K562 (cell line): ENCODE data around the gene CDHR2. TPM values are rescaled to one million over a fixed set of nuclear protein-coding genes. Genes with fewer than 3 reads are reported as not detected.

Experiments
- ATAC-seq: fragments of 200-7000 bp; cut with Tn5 transposase; 3 replicates; pipeline ENCODE4 v1.9.1; 2020; ENCODE audit warnings: moderate library complexity
- BruUV-seq: library from RNA; stranded (reverse); fragments of 400-500 nt; replicated peaks from 2 replicates; lab custom pipeline; 2021; lab: Mats Ljungman, UMichigan
- CTCF ChIA-PET: fragments of 300-600 bp; formaldehyde crosslinking; extraction: SDS; loops from one replicate; lab custom pipeline; 2021; ENCODE audit warnings: low intra/inter-chr PET ratio; lab: Yijun Ruan, JAX
- POLR2A ChIA-PET: fragments of 300-600, 350-650 bp; sonication (Branson Sonifier 250); formaldehyde crosslinking; extraction: SDS; loops from one replicate; lab custom pipeline; 2021; ENCODE audit warnings: antibody characterized with exemption, inconsistent platforms; lab: Yijun Ruan, JAX
- DNase-seq, 4 experiments: peaks; one replicate each; pipeline versions ENCODE4 v3.0.0 to v3.0.0-alpha.2; 2011 to 2018; ENCODE audit warnings: low spot score in 3 of 4, mixed read lengths in 3 of 4; ENCODE audit errors: extremely low read depth in 1 of 4
- FAIRE-seq: peaks from 2 replicates; lab custom pipeline; 2011; peaks lifted over from hg19 to GRCh38; lab: Jason Lieb, UNC
- H2AFZ ChIP-seq: 2 replicates; pipeline ENCODE4 v1.6.0; 2011; ENCODE audit warnings: low read depth, low read length, control low read depth, inconsistent platforms
- H3K27ac ChIP-seq: fragments of 200-600 bp; 3 replicates; pipeline ENCODE4 v1.8.0; 2011; ENCODE audit warnings: low read depth, mild to moderate bottlenecking, control low read depth, inconsistent platforms, low read length, moderate library complexity, mixed read lengths; ENCODE audit errors: extremely low read depth
- H3K27me3 ChIP-seq, 2 experiments: fragments of 300-600 bp in 1 of 2; 2 replicates in 1 of 2; 3 replicates in 1 of 2; pipeline versions ENCODE4 v1.6.0 to v1.8.0; 2011; ENCODE audit warnings: inconsistent platforms in 2 of 2, low read length in 2 of 2, mild to moderate bottlenecking in 1 of 2, mixed read lengths in 1 of 2, moderate library complexity in 1 of 2; ENCODE audit not compliant: control insufficient read depth in 2 of 2, insufficient read depth in 2 of 2
- H3K36me3 ChIP-seq: fragments of 300-600 bp; 3 replicates; pipeline ENCODE4 v1.8.0; 2011; ENCODE audit warnings: mild to moderate bottlenecking, low read length, inconsistent platforms; ENCODE audit not compliant: control insufficient read depth, insufficient read depth
- H3K4me1 ChIP-seq, 2 experiments: fragments of 200-600 bp in 1 of 2; replicated peaks in 1 of 2; 2 replicates in 1 of 2; 3 replicates in 1 of 2; pipeline versions ENCODE4 v1.5.1 to v1.8.0; 2011; ENCODE audit warnings: inconsistent platforms in 2 of 2, low read length in 2 of 2, mild to moderate bottlenecking in 1 of 2, mixed read lengths in 1 of 2, moderate library complexity in 1 of 2; ENCODE audit not compliant: control insufficient read depth in 2 of 2, insufficient read depth in 2 of 2
- H3K4me2 ChIP-seq: 2 replicates; pipeline ENCODE4 v1.6.1; 2011; ENCODE audit warnings: low read length, control low read depth, inconsistent platforms, mixed read lengths; ENCODE audit not compliant: insufficient read depth
- H3K4me3 ChIP-seq: fragments of 200-600 bp; sonication (generic), shearing (Covaris generic); 2 replicates; pipeline ENCODE4 v1.5.1; 2016; ENCODE audit warnings: control low read depth, inconsistent platforms
- H3K79me2 ChIP-seq: fragments of 200-600 bp; 3 replicates; pipeline ENCODE4 v1.8.0; 2011; ENCODE audit warnings: low read length, inconsistent platforms; ENCODE audit not compliant: control insufficient read depth, insufficient read depth
- H3K9ac ChIP-seq, 2 experiments: 2 replicates each; pipeline versions ENCODE4 v1.6.0 to v1.6.1; 2011; ENCODE audit warnings: low read depth in 2 of 2, low read length in 2 of 2, control low read depth in 1 of 2, inconsistent platforms in 1 of 2, mild to moderate bottlenecking in 1 of 2, mixed read lengths in 1 of 2; ENCODE audit not compliant: insufficient read depth in 1 of 2
- H3K9me1 ChIP-seq: one replicate; pipeline ENCODE4 v1.6.0; 2011; ENCODE audit warnings: inconsistent platforms, mild to moderate bottlenecking, low read length, moderate library complexity; ENCODE audit not compliant: control insufficient read depth, insufficient read depth
- H3K9me3 ChIP-seq: replicated peaks from 2 replicates; pipeline ENCODE4 v1.5.1; 2011; ENCODE audit warnings: low read depth, low read length, inconsistent platforms; ENCODE audit not compliant: control insufficient read depth, insufficient read depth
- H4K20me1 ChIP-seq: replicated peaks from 2 replicates; pipeline ENCODE4 v1.6.1; 2011; ENCODE audit warnings: low read length, inconsistent platforms, mixed read lengths; ENCODE audit not compliant: control insufficient read depth, insufficient read depth
- BCOR ChIP-seq: fragments of 450-650 bp; IDR thresholded peaks from 2 replicates; pipeline ENCODE4 v1.6.1; 2016
- CBX3 ChIP-seq, 2 experiments: IDR thresholded peaks; 1 replicate in 1 of 2; 2 replicates in 1 of 2; pipeline ENCODE4 v1.6.1; 2012; ENCODE audit warnings: inconsistent platforms in 2 of 2, low read length in 2 of 2, borderline replicate concordance in 1 of 2, control low read depth in 1 of 2
- CHD4 ChIP-seq: fragments of 200-600 bp; sonication (generic); IDR thresholded peaks from 3 replicates; pipeline ENCODE4 v1.6.1; 2012; ENCODE audit warnings: low read depth, mild to moderate bottlenecking, mixed read lengths, low read length, inconsistent platforms; ENCODE audit not compliant: insufficient read depth, insufficient replicate concordance, poor library complexity, severe bottlenecking
- GABPB1 ChIP-seq: sonication (generic); formaldehyde crosslinking; IDR thresholded peaks from 2 replicates; pipeline ENCODE4 v1.8.0; 2022; ENCODE audit warnings: mild to moderate bottlenecking, missing genetic modification reagents
- HES1 ChIP-seq: fragments of 450-650 bp; IDR thresholded peaks from 2 replicates; pipeline ENCODE4 v1.6.1; 2016; ENCODE audit warnings: low read depth, mild to moderate bottlenecking, moderate library complexity
- KDM1A ChIP-seq, 2 experiments: fragments of 450-650 bp; IDR thresholded peaks; 2 replicates each; pipeline ENCODE4 v1.6.1; 2016; ENCODE audit warnings: mild to moderate bottlenecking in 2 of 2
- PTBP1 ChIP-seq: fragments of 200-400 bp; formaldehyde crosslinking; IDR thresholded peaks from 2 replicates; pipeline ENCODE4 v1.6.1; 2017; ENCODE audit warnings: low read depth, low read length
- RBM25 ChIP-seq: fragments of 200-400 bp; formaldehyde crosslinking; IDR thresholded peaks from 2 replicates; pipeline ENCODE4 v1.6.1; 2018; ENCODE audit warnings: low read length, low read depth, moderate library complexity; ENCODE audit not compliant: severe bottlenecking
- SUPT5H ChIP-seq: fragments of 450-650 bp; IDR thresholded peaks from 2 replicates; pipeline ENCODE4 v1.6.1; 2016
- ZFX ChIP-seq: sonication (generic); formaldehyde crosslinking; IDR thresholded peaks from 2 replicates; pipeline ENCODE4 v1.8.0; 2022; ENCODE audit warnings: mild to moderate bottlenecking, missing genetic modification reagents, moderate library complexity
- WGBS: fragments of 100-300 bp; shearing (Covaris generic); methylation state at CpG from one replicate; pipeline ENCODE4 v1.1.6; 2016; ENCODE audit warnings: low coverage, mixed read lengths; ENCODE audit not compliant: insufficient coverage; ENCODE audit errors: missing lambda C conversion rate; 5-methylcytosine and 5-hydroxymethylcytosine counted together
- in situ Hi-C: fragments of 300-500 bp; cut with MboI; formaldehyde crosslinking; loops from 4 replicates; pipeline ENCODE4 v1.15.0; 2018; ENCODE audit warnings: inconsistent platforms, mixed read lengths
- intact Hi-C: fragments of 100-400 bp; cut with micrococcal nuclease; formaldehyde crosslinking; loops from 2 replicates; pipeline ENCODE4 v1.14.2; 2022
- polyA plus RNA-seq, 8 experiments: library from polyadenylated mRNA; depleted of rRNA in 4 of 8; stranded (reverse) in 5 of 8; unstranded in 3 of 8; fragments of >200 nt; fragmentation: Nextera tagmentation in 2 of 8; fragmentation: Illumina TruSeq in 1 of 8; extraction: Ambion mirVana in 2 of 8; extraction: Trizol in 1 of 8; gene quantifications; 2 replicates each; pipeline versions ENCODE4 v1.2.1 to v1.2.3, GENCODE V29; 2011 to 2014; ENCODE audit warnings: inconsistent platforms in 1 of 8, missing spikeins in 1 of 8
- total RNA-seq, 7 experiments: library from RNA; depleted of rRNA in 6 of 7; stranded (reverse); fragments of >200 nt in 6 of 7; fragmentation: Illumina TruSeq in 2 of 7; extraction: Trizol in 2 of 7; gene quantifications; 2 replicates each; pipeline versions ENCODE4 v1.2.1 to v1.2.3, GENCODE V29; 2011 to 2021; ENCODE audit warnings: low replicate concordance in 1 of 7
- TF ChIP-seq, protein P1 (sequence below), 2 experiments: fragments of 450-650 bp; IDR thresholded peaks; 2 replicates each; pipeline ENCODE4 v1.6.1; 2016

The CDHR2 gene
- total and polyA plus RNA-seq, 9 of the 15 experiments (the other 6 are each of a cell fraction or from before 2014, with no cell fraction given): 0.01 to 0.62 (median 0.09) TPM; not detected in 2

- intact Hi-C loops: no loop called here
Measured at GRCh38 chr5:176535101-176535663, 14.0 kb upstream of the CDHR2 start.

More at GRCh38 chr5:176535101-176535663, 14.0 kb upstream of the CDHR2 start:
- no peak overlapping the region for H2AFZ ChIP-seq
- 0 out of 4 replicates have a peak, but pooled peaks have one; percentile 36 to 38 for TF ChIP-seq KDM1A (IDR thresholded peaks at IDR 0.05)
- TF ChIP-seq ZFX (CRISPR knock-in tag): 0 out of 2 replicates have a peak, but pooled peaks have one; percentile 46
- peak in 1 of 2 experiments; percentile 33; a peak in 1 of 3 replicates for TF ChIP-seq CBX3 (IDR thresholded peaks at IDR 0.05; ENCODE audit: borderline replicate concordance in 1 of 2, low read length in 2 of 2)
- TF ChIP-seq SUPT5H: no peak
- TF ChIP-seq, protein P1, sequence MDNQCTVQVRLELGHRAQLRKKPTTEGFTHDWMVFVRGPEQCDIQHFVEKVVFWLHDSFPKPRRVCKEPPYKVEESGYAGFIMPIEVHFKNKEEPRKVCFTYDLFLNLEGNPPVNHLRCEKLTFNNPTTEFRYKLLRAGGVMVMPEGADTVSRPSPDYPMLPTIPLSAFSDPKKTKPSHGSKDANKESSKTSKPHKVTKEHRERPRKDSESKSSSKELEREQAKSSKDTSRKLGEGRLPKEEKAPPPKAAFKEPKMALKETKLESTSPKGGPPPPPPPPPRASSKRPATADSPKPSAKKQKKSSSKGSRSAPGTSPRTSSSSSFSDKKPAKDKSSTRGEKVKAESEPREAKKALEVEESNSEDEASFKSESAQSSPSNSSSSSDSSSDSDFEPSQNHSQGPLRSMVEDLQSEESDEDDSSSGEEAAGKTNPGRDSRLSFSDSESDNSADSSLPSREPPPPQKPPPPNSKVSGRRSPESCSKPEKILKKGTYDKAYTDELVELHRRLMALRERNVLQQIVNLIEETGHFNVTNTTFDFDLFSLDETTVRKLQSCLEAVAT (IDR thresholded peaks at IDR 0.05): no peak
- TF ChIP-seq BCOR: peak; percentile 81
- TF ChIP-seq CHD4: peak; percentile 62
- TF ChIP-seq RBM25: peak; percentile 91
- no peak for TF ChIP-seq HES1
- TF ChIP-seq GABPB1 (CRISPR knock-in tag): peak; percentile 29
- 0 out of 2 replicates have a peak, but pooled peaks have one; percentile 44 for TF ChIP-seq PTBP1
- H3K4me2 ChIP-seq: peak overlapping the region; percentile 99
- H3K9me3 ChIP-seq: no peaks in the 10 kb centered on the region
- ChIA-PET POLR2A (interaction anchor here (0.8 to 4.8 kb wide), 9 partner anchors 9 to 143 kb away, joined by 3 to 39 read pairs (median 4); no protein-coding TSS in a partner anchor), CTCF (no interaction called here)
- no peak for ATAC-seq
- H3K4me1 ChIP-seq: peaks cover 45 to 49% of the 10 kb centered on the region in 2 experiments
- peaks cover 43% of the 10 kb centered on the region for H3K79me2 ChIP-seq
- BruUV-seq: no TSS peak
- H3K4me3 ChIP-seq: peak overlapping the region; percentile 91
- 55% methylated on average over 11 of the region's 11 CpGs for WGBS
- peak overlapping the region; percentile 98 for H3K27ac ChIP-seq
- in situ Hi-C loops: no loop called here
- peaks cover 50% of the 10 kb centered on the region; the same call in 2 of the 3 replicates for H3K36me3 ChIP-seq
- FAIRE-seq: peak; percentile 6
- H3K27me3 ChIP-seq: no peaks in the 10 kb centered on the region
- peak overlapping the region; percentile 95 to 96 for H3K9ac ChIP-seq
- DNase-seq: no peak
- peaks cover 26% of the 10 kb centered on the region; the same call in 1 of the 2 replicates for H4K20me1 ChIP-seq
- H3K9me1 ChIP-seq: peaks cover 4% of the 10 kb centered on the region
